RCC 7860 (cell line): ENCODE results near the gene MAP7.
A peak's percentile ranks its signal among the peaks of the same experiment; 100 is the strongest.

ENCODE experiments used
- DNase-seq: peaks from one replicate; pipeline ENCODE4 v3.0.0-alpha.2; 2015; ENCODE audit warnings: low spot score
- FAIRE-seq: peaks from 2 replicates; lab custom pipeline; 2012; peaks lifted over from hg19 to GRCh38; lab: Jason Lieb, UNC

MAP7 gene

GRCh38 chr6:136566007-136566487, 15.8 kb upstream of the MAP7 start:
- DNase-seq, result no peak
- FAIRE-seq, result no peak

- DNase-seq (no peak), FAIRE-seq (no peak)
Measured at GRCh38 chr6:136564180-136564579, 14.0 kb upstream of the MAP7 start.

GRCh38 chr6:136563386-136564152, 13.3 kb upstream of the MAP7 start:
- FAIRE-seq (no peak), DNase-seq (no peak)

GRCh38 chr6:136562211-136562610, 12.0 kb upstream of the MAP7 start:
- FAIRE-seq (no peak), DNase-seq (no peak)

- FAIRE-seq, result no peak
Measured at GRCh38 chr6:136553166-136553787, 3.1 kb upstream of the MAP7 start.

GRCh38 chr6:136552054-136552453, 1.8 kb upstream of the MAP7 start:
- FAIRE-seq (no peak), DNase-seq (no peak)

More at GRCh38 chr6:136553166-136553787, 3.1 kb upstream of the MAP7 start:
- no peak for DNase-seq

- DNase-seq (no peak), FAIRE-seq (no peak)
Measured at GRCh38 chr6:136551103-136551502, 881 bp upstream of the MAP7 start.

GRCh38 chr6:136550045-136550329, 235 bp downstream of the MAP7 start:
- FAIRE-seq (no peak), DNase-seq (no peak)

- FAIRE-seq (no peak), DNase-seq (no peak)
Measured at GRCh38 chr6:136549300-136550044, 750 bp downstream of the MAP7 start.

- FAIRE-seq, result no peak
- DNase-seq, result no peak
Measured at GRCh38 chr6:136548582-136549299, 1.5 kb downstream of the MAP7 start.

GRCh38 chr6:136547871-136548270, 2.4 kb downstream of the MAP7 start:
- DNase-seq, result no peak
- no peak for FAIRE-seq

GRCh38 chr6:136547336-136547735, 2.9 kb downstream of the MAP7 start:
- DNase-seq (peak; percentile 48), FAIRE-seq (no peak)

- DNase-seq, result peak; percentile 22
- FAIRE-seq, result peak; percentile 39
Measured at GRCh38 chr6:136546331-136546730, 3.9 kb downstream of the MAP7 start.

GRCh38 chr6:136544326-136544725, 5.9 kb downstream of the MAP7 start:
- FAIRE-seq (no peak), DNase-seq (no peak)

GRCh38 chr6:136541395-136541794, 8.8 kb downstream of the MAP7 start:
- no peak for DNase-seq
- FAIRE-seq, result no peak

- FAIRE-seq (peak; percentile 66), DNase-seq (peak; percentile 12)
Measured at GRCh38 chr6:136539967-136540652, 10.1 kb downstream of the MAP7 start.

- DNase-seq, result no peak
- FAIRE-seq, result no peak
Measured at GRCh38 chr6:136538836-136539235, 11.4 kb downstream of the MAP7 start.

- FAIRE-seq (no peak), DNase-seq (no peak)
Measured at GRCh38 chr6:136535880-136536650, 14.2 kb downstream of the MAP7 start.

- DNase-seq, result no peak
- no peak for FAIRE-seq
Measured at GRCh38 chr6:136535017-136535765, 15.0 kb downstream of the MAP7 start.
